ENCODE measurements around the gene ABLIM1. TPM values are rescaled to one million over a fixed set of nuclear protein-coding genes. Genes with fewer than 3 reads are reported as not detected.

ABLIM1 gene
- total RNA-seq, 1 donor from 2014 or later = 105 TPM

Other genes starting within 250 kb of the ABLIM1 start
- 39.6 to 43.2 TPM (median 41.9 TPM) in 3 replicates for gene FHIP2A, start 163.5 kb upstream of the ABLIM1 start, total RNA-seq